ENCODE results near the gene IFNLR1. TPM values are rescaled to one million over a fixed set of nuclear protein-coding genes. Genes with fewer than 3 reads are reported as not detected.

The IFNLR1 gene
- total and polyA plus RNA-seq, 12 donors: 1.8 to 11.5 (median 3.9) TPM

GRCh38 chr1:24127134-24127800, 59.8 kb downstream of the IFNLR1 start:
- no peak overlapping the region for H3K4me3 ChIP-seq
- no peaks in the 10 kb centered on the region for H3K4me1 ChIP-seq (replicated peaks in 1 of 2)
- TF ChIP-seq POLR2A (IDR thresholded peaks at IDR 0.05) (no peak), CTCF (IDR thresholded peaks at IDR 0.05) (no peak)
- H3K27ac ChIP-seq: no peak overlapping the region
- no peaks in the 10 kb centered on the region for H3K9me3 ChIP-seq (replicated peaks in 1 of 3)
- peaks cover 0 to 5% of the 10 kb centered on the region in 2 donors for H3K36me3 ChIP-seq (replicated peaks in 1 of 2)
- 75 to 90% (median 84%) methylated on average over 3 of the region's 3 CpGs for WGBS, 4 donors
- intact Hi-C loops (cut with DNase I): no loop called here
- DNase-seq: no peak
- no peaks in the 10 kb centered on the region for H3K27me3 ChIP-seq

GRCh38 chr1:24126672-24127023, 60.4 kb downstream of the IFNLR1 start:
- Histone ChIP-seq H3K4me1 (replicated peaks in 1 of 2) (no peaks in the 10 kb centered on the region), H3K9me3 (replicated peaks in 1 of 3) (no peaks in the 10 kb centered on the region), H3K4me3 (no peak overlapping the region), H3K36me3 (replicated peaks in 1 of 2) (peaks cover 0 to 5% of the 10 kb centered on the region in 2 donors), H3K27ac (no peak overlapping the region), H3K27me3 (no peaks in the 10 kb centered on the region)
- TF ChIP-seq CTCF (IDR thresholded peaks at IDR 0.05): no peak
- no peak for TF ChIP-seq POLR2A (IDR thresholded peaks at IDR 0.05)
- intact Hi-C loops (cut with DNase I): no loop called here
- DNase-seq: no peak
- 74 to 85% (median 82%) methylated on average over 5 of the region's 5 CpGs for WGBS, 4 donors

GRCh38 chr1:24126018-24126671, 60.9 kb downstream of the IFNLR1 start:
- no peaks in the 10 kb centered on the region for H3K9me3 ChIP-seq (replicated peaks in 1 of 3)
- H3K27ac ChIP-seq: no peak overlapping the region
- DNase-seq: no peak
- no peaks in the 10 kb centered on the region for H3K27me3 ChIP-seq
- peaks cover 0 to 3% of the 10 kb centered on the region in 2 donors for H3K36me3 ChIP-seq (replicated peaks in 1 of 2)
- H3K4me3 ChIP-seq: no peak overlapping the region
- WGBS, 4 donors: 31 to 50% (median 43%) methylated on average over 5 to 6 of the region's 6 CpGs
- H3K4me1 ChIP-seq (replicated peaks in 1 of 2): no peaks in the 10 kb centered on the region
- TF ChIP-seq POLR2A (IDR thresholded peaks at IDR 0.05): no peak
- TF ChIP-seq CTCF (IDR thresholded peaks at IDR 0.05): no peak
- intact Hi-C loops (cut with DNase I): no loop called here

GRCh38 chr1:24125456-24125855, 61.6 kb downstream of the IFNLR1 start:
- DNase-seq: no peak
- H3K36me3 ChIP-seq (replicated peaks in 1 of 2): no peaks in the 10 kb centered on the region
- H3K4me1 ChIP-seq (replicated peaks in 1 of 2): peaks cover 0 to 2% of the 10 kb centered on the region in 2 donors
- intact Hi-C loops (cut with DNase I): no loop called here
- TF ChIP-seq CTCF (IDR thresholded peaks at IDR 0.05) (no peak), POLR2A (IDR thresholded peaks at IDR 0.05) (no peak)
- H3K9me3 ChIP-seq (replicated peaks in 1 of 3): no peaks in the 10 kb centered on the region
- WGBS, 4 donors: 63 to 76% (median 70%) methylated on average over 3 to 4 of the region's 4 CpGs
- no peaks in the 10 kb centered on the region for H3K27me3 ChIP-seq
- no peak overlapping the region for H3K27ac ChIP-seq
- H3K4me3 ChIP-seq: no peak overlapping the region
